Measurements from ENCODE around the gene RGS1. TPM values are rescaled to one million over a fixed set of nuclear protein-coding genes. Genes with fewer than 3 reads are reported as not detected.
A peak's percentile ranks its signal among the peaks of the same experiment; 100 is the strongest.

RGS1 gene
- total RNA-seq, 5 donors from 2014 or later (not counting 1 experiment from before 2014, with no cell fraction given): 7.1 to 439 (median 15.3) TPM

DNA sequence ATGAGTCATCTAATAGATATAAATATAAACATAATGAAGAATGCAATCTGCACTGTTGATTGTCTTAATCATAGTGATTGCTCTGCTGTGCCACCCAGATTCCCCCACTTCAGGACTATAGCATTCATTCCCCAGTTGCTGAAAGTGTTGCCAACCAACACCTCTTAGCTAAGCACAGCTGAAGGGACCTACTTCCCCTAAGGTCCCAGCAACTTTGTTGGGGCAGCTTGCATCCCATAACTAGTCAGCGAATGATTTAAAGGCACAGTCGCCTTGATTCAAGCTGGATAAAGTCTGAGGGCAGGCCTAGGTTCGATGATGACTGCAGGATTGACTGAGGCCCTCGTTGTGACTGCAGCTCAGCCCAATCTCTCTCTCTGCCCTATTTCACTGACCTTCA is 14.3 kb upstream of the RGS1 start:
- Histone ChIP-seq H3K27ac (ENCODE audit: low read length) (no peak overlapping the region), H3K4me1 (ENCODE audit: control insufficient read depth in 1 of 2, extremely low read depth in 1 of 2, insufficient read depth in 2 of 2, low read length in 2 of 2) (peaks cover 0 to 3% of the 10 kb centered on the region in 2 experiments), H3K27me3 (replicated peaks in 1 of 2; ENCODE audit: control insufficient read depth in 2 of 2, extremely low read depth in 1 of 2, insufficient read depth in 2 of 2, low read length in 1 of 2) (no peaks in the 10 kb centered on the region), H3K36me3 (ENCODE audit: control insufficient read depth in 2 of 2, extremely low read depth in 1 of 2, insufficient read depth in 1 of 2, low read length in 1 of 2) (no peaks in the 10 kb centered on the region), H3K4me3 (ENCODE audit: control insufficient read depth in 1 of 2, extremely low read depth in 1 of 2, low read length in 1 of 2) (no peak overlapping the region), H3K9me3 (no peaks in the 10 kb centered on the region)
- DNase-seq: no peak
- peak overlapping the region in 1 of 2 donors; percentile 1 for H3K27ac Mint-ChIP-seq
- 93% methylated on average over 4 of the region's 4 CpGs for WGBS (ENCODE audit: insufficient coverage)
- ATAC-seq (replicated peaks in 1 of 4): no peak
- H3K4me3 Mint-ChIP-seq: no peak overlapping the region
- ChIA-PET POLR2A (no interaction called here), CTCF (no interaction called here)
- no peaks in the 10 kb centered on the region for H3K27me3 Mint-ChIP-seq
- H3K36me3 Mint-ChIP-seq: no peaks in the 10 kb centered on the region
- H3K9me3 Mint-ChIP-seq: no peaks in the 10 kb centered on the region
- peaks cover 22 to 32% (median 30%) of the 10 kb centered on the region in 3 donors for H3K4me1 Mint-ChIP-seq

DNA sequence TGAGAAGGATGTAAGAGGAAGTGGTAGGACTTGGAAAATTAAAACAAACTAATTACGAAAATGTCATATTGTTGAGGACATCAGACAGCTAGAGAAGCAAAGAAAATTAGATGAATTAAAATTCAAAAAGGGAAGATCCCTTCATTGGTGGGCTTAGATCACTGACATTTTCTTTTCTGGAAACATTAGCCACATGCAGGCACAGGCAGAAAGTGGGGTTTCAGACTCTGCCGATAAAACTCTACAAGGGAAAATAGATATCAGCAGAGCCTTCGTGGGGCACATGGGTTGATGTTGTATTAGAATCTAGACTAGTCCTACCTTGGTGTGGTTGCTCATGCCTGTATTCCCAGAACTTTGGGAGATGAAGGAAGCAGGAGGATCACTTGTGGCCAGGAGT is 12.4 kb upstream of the RGS1 start:
- Mint-ChIP-seq H3K27me3 (no peaks in the 10 kb centered on the region), H3K9me3 (no peaks in the 10 kb centered on the region), H3K4me1 (peaks cover 36 to 51% (median 47%) of the 10 kb centered on the region in 3 donors), H3K4me3 (no peak overlapping the region), H3K27ac (no peak overlapping the region), H3K36me3 (no peaks in the 10 kb centered on the region)
- Histone ChIP-seq H3K9me3 (no peaks in the 10 kb centered on the region), H3K27me3 (replicated peaks in 1 of 2; ENCODE audit: control insufficient read depth in 2 of 2, extremely low read depth in 1 of 2, insufficient read depth in 2 of 2, low read length in 1 of 2) (no peaks in the 10 kb centered on the region), H3K27ac (ENCODE audit: low read length) (no peak overlapping the region), H3K4me3 (ENCODE audit: control insufficient read depth in 1 of 2, extremely low read depth in 1 of 2, low read length in 1 of 2) (no peak overlapping the region), H3K36me3 (ENCODE audit: control insufficient read depth in 2 of 2, extremely low read depth in 1 of 2, insufficient read depth in 1 of 2, low read length in 1 of 2) (no peaks in the 10 kb centered on the region), H3K4me1 (ENCODE audit: control insufficient read depth in 1 of 2, extremely low read depth in 1 of 2, insufficient read depth in 2 of 2, low read length in 2 of 2) (peaks cover 0 to 20% of the 10 kb centered on the region in 2 experiments)
- POLR2A ChIA-PET: no interaction called here
- no peak for ATAC-seq (replicated peaks in 1 of 4)
- WGBS (ENCODE audit: insufficient coverage): no CpG with 5 or more reads among the region's 3 CpGs
- CTCF ChIA-PET: no interaction called here
- DNase-seq: no peak

DNA sequence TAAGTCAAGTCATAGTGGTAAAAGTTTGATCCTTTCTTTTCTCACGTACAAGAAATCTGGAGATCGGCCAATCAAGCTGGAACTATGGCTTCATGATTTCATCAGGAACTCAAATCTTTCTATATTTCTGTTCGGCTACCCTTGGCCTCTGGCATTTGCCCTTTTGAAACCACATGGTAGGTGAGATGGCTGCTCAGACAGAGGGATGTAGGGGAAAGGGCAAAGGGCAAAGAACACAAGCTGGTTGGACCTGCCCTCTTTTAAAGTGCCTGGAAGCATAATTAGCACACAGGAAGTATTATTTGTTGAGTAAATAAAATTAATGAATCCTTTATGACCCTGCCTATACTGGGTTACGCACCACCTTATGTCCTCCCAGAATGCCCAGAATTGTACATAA is 11.5 kb upstream of the RGS1 start:
- Mint-ChIP-seq H3K27me3 (no peaks in the 10 kb centered on the region), H3K9me3 (peaks cover 0 to 1% (median 0%) of the 10 kb centered on the region in 3 donors), H3K36me3 (no peaks in the 10 kb centered on the region), H3K4me3 (no peak overlapping the region), H3K27ac (no peak overlapping the region), H3K4me1 (peaks cover 32 to 48% (median 46%) of the 10 kb centered on the region in 3 donors)
- ATAC-seq (replicated peaks in 1 of 4): no peak
- Histone ChIP-seq H3K9me3 (no peaks in the 10 kb centered on the region), H3K27me3 (replicated peaks in 1 of 2; ENCODE audit: control insufficient read depth in 2 of 2, extremely low read depth in 1 of 2, insufficient read depth in 2 of 2, low read length in 1 of 2) (no peaks in the 10 kb centered on the region), H3K4me1 (ENCODE audit: control insufficient read depth in 1 of 2, extremely low read depth in 1 of 2, insufficient read depth in 2 of 2, low read length in 2 of 2) (peaks cover 0 to 22% of the 10 kb centered on the region in 2 experiments), H3K27ac (ENCODE audit: low read length) (no peak overlapping the region), H3K4me3 (ENCODE audit: control insufficient read depth in 1 of 2, extremely low read depth in 1 of 2, low read length in 1 of 2) (no peak overlapping the region), H3K36me3 (ENCODE audit: control insufficient read depth in 2 of 2, extremely low read depth in 1 of 2, insufficient read depth in 1 of 2, low read length in 1 of 2) (no peaks in the 10 kb centered on the region)
- 100% methylated on average over 1 of the region's 4 CpGs for WGBS (ENCODE audit: insufficient coverage)
- POLR2A ChIA-PET: interaction anchor here in 1 of 2 donors (0.6 kb wide), 1 partner anchor 626 kb away, joined by 3 read pairs; no protein-coding TSS in a partner anchor
- no peak for DNase-seq
- CTCF ChIA-PET: no interaction called here

DNA sequence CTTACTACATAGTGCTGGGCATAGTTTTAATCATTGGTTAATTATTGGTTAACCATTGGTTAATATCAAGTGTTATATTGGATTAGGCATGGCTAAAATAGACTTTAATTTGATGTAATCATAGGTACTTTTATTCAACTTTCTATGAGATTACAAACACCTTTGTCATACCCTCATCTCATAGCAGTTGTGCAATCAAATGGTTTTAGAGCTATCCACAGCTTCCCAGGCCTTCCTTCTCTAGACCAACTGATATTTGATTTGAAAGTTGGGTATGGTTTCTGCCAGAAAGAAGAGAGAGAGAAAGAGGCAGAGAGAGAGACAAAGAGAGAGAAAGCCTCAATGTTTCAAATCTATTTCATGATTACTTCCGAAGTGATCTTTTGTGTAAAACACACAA is 9.6 kb upstream of the RGS1 start:
- no peak overlapping the region for H3K4me3 ChIP-seq (ENCODE audit: control insufficient read depth in 1 of 2, extremely low read depth in 1 of 2, low read length in 1 of 2)
- ChIA-PET POLR2A (interaction anchor here in 1 of 2 donors (0.5 kb wide), 1 partner anchor 49 kb away, joined by 3 read pairs; no protein-coding TSS in a partner anchor), CTCF (no interaction called here)
- no peak overlapping the region for H3K27ac ChIP-seq (ENCODE audit: low read length)
- DNase-seq (no peak), ATAC-seq (replicated peaks in 1 of 4) (no peak)
- Mint-ChIP-seq H3K9me3 (peaks cover 4 to 10% (median 7%) of the 10 kb centered on the region in 3 donors), H3K27ac (no peak overlapping the region), H3K4me1 (peaks cover 27 to 45% (median 39%) of the 10 kb centered on the region in 3 donors), H3K27me3 (no peaks in the 10 kb centered on the region), H3K36me3 (peaks cover 7% of the 10 kb centered on the region), H3K4me3 (peak overlapping the region in 1 of 3 donors; percentile 11)
- no peaks in the 10 kb centered on the region for H3K27me3 ChIP-seq (replicated peaks in 1 of 2; ENCODE audit: control insufficient read depth in 2 of 2, extremely low read depth in 1 of 2, insufficient read depth in 2 of 2, low read length in 1 of 2)
- H3K36me3 ChIP-seq (ENCODE audit: control insufficient read depth in 2 of 2, extremely low read depth in 1 of 2, insufficient read depth in 1 of 2, low read length in 1 of 2): no peaks in the 10 kb centered on the region
- H3K4me1 ChIP-seq (ENCODE audit: control insufficient read depth in 1 of 2, extremely low read depth in 1 of 2, insufficient read depth in 2 of 2, low read length in 2 of 2): peaks cover 4 to 22% of the 10 kb centered on the region in 2 experiments
- WGBS (ENCODE audit: insufficient coverage): no CpG with 5 or more reads among the region's 1 CpG
- H3K9me3 ChIP-seq: no peaks in the 10 kb centered on the region

DNA sequence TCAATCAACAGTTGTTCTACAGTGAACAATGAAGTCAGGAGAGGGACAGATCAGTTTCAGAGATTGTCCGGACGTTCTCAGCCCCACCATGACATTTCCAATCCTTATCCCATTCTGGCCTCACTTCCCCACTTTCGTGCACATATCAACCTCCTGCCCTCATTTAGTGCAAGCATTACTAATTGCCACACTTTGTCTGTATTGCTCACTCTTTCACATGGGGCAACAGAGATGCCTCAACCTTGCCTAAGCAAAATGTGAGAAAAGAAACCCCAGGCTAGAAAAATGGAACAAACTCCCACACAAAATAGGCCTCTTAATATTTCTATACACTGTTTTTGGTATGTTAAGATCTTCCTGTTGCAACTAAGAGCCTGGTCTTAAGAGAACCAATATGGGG is 8.9 kb upstream of the RGS1 start:
- no peaks in the 10 kb centered on the region for H3K36me3 ChIP-seq (ENCODE audit: control insufficient read depth in 2 of 2, extremely low read depth in 1 of 2, insufficient read depth in 1 of 2, low read length in 1 of 2)
- Mint-ChIP-seq H3K36me3 (peaks cover 7% of the 10 kb centered on the region), H3K27me3 (no peaks in the 10 kb centered on the region), H3K4me1 (peaks cover 34 to 52% (median 46%) of the 10 kb centered on the region in 3 donors), H3K4me3 (no peak overlapping the region), H3K27ac (peak overlapping the region in 1 of 2 donors; percentile 35), H3K9me3 (peaks cover 4 to 15% (median 7%) of the 10 kb centered on the region in 3 donors)
- H3K9me3 ChIP-seq: no peaks in the 10 kb centered on the region
- no peak for DNase-seq
- POLR2A ChIA-PET: no interaction called here
- CTCF ChIA-PET: interaction anchor here in 1 of 2 donors (0.9 kb wide), 1 partner anchor 89 kb away, joined by 3 read pairs; no protein-coding TSS in a partner anchor
- H3K4me3 ChIP-seq (ENCODE audit: control insufficient read depth in 1 of 2, extremely low read depth in 1 of 2, low read length in 1 of 2): no peak overlapping the region
- no peak overlapping the region for H3K27ac ChIP-seq (ENCODE audit: low read length)
- 66% methylated on average over 3 of the region's 3 CpGs for WGBS (ENCODE audit: insufficient coverage)
- ATAC-seq (replicated peaks in 1 of 4): no peak
- no peaks in the 10 kb centered on the region for H3K27me3 ChIP-seq (replicated peaks in 1 of 2; ENCODE audit: control insufficient read depth in 2 of 2, extremely low read depth in 1 of 2, insufficient read depth in 2 of 2, low read length in 1 of 2)
- H3K4me1 ChIP-seq (ENCODE audit: control insufficient read depth in 1 of 2, extremely low read depth in 1 of 2, insufficient read depth in 2 of 2, low read length in 2 of 2): peaks cover 4 to 24% of the 10 kb centered on the region in 2 experiments

DNA sequence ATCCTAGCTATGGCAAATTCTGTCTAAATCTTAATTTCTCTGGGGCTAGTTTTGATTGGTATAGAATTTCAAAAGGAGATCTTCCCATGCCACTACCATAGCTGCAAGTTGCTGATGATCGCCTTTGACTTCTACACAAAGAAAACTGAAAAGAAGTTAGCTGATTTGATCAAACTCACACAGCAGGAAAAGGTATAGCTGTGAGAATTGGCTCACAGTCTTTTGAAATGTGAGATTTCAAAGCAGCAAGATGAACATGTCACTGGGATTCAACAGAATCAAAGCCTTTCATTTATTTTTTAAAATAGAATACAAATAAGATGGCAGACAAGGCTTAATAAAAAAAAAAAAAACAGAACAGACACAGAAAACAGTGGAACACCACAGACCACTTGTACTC is 7.5 kb upstream of the RGS1 start:
- CTCF ChIA-PET: interaction anchor here in 1 of 2 donors (0.7 to 1.3 kb wide), 4 partner anchors 26 to 94 kb away, joined by 3 to 4 read pairs (median 4); no protein-coding TSS in a partner anchor
- no CpG with 5 or more reads among the region's 1 CpG for WGBS (ENCODE audit: insufficient coverage)

More for the DNA sequence above, 7.5 kb upstream of the RGS1 start:
- Histone ChIP-seq H3K4me3 (ENCODE audit: control insufficient read depth in 1 of 2, extremely low read depth in 1 of 2, low read length in 1 of 2) (no peak overlapping the region), H3K4me1 (ENCODE audit: control insufficient read depth in 1 of 2, extremely low read depth in 1 of 2, insufficient read depth in 2 of 2, low read length in 2 of 2) (peaks cover 4 to 27% of the 10 kb centered on the region in 2 experiments), H3K27ac (ENCODE audit: low read length) (no peak overlapping the region), H3K9me3 (no peaks in the 10 kb centered on the region), H3K27me3 (replicated peaks in 1 of 2; ENCODE audit: control insufficient read depth in 2 of 2, extremely low read depth in 1 of 2, insufficient read depth in 2 of 2, low read length in 1 of 2) (no peaks in the 10 kb centered on the region), H3K36me3 (ENCODE audit: control insufficient read depth in 2 of 2, extremely low read depth in 1 of 2, insufficient read depth in 1 of 2, low read length in 1 of 2) (no peaks in the 10 kb centered on the region)
- no peaks in the 10 kb centered on the region for H3K27me3 Mint-ChIP-seq
- POLR2A ChIA-PET: interaction anchor here in 1 of 2 donors (0.7 to 1.1 kb wide), 2 partner anchors 17 to 24 kb away, joined by 3 to 6 read pairs; no protein-coding TSS in a partner anchor
- DNase-seq: no peak
- peaks cover 7% of the 10 kb centered on the region for H3K36me3 Mint-ChIP-seq
- H3K9me3 Mint-ChIP-seq: peaks cover 4 to 15% (median 7%) of the 10 kb centered on the region in 3 donors
- H3K4me1 Mint-ChIP-seq: peaks cover 48 to 63% (median 60%) of the 10 kb centered on the region in 3 donors
- no peak for ATAC-seq (replicated peaks in 1 of 4)
- no peak overlapping the region for H3K4me3 Mint-ChIP-seq
- H3K27ac Mint-ChIP-seq: peak overlapping the region in 1 of 2 donors; percentile 38

All from T-cell (primary cell).